GM21367 (cell line): ENCODE measurements around the gene FANCC.
"Not testable (repeated sequence)": the region's sequence is repeated elsewhere in the genome, so short reads cannot be mapped to it uniquely, and the experiment has no call there.

Experiments used
- ATAC-seq: cut with Tn5 transposase; IDR thresholded peaks from one replicate; pipeline ENCODE4 v1.9.1; 2021; ENCODE audit not compliant: unreplicated experiment

Gene FANCC

DNA sequence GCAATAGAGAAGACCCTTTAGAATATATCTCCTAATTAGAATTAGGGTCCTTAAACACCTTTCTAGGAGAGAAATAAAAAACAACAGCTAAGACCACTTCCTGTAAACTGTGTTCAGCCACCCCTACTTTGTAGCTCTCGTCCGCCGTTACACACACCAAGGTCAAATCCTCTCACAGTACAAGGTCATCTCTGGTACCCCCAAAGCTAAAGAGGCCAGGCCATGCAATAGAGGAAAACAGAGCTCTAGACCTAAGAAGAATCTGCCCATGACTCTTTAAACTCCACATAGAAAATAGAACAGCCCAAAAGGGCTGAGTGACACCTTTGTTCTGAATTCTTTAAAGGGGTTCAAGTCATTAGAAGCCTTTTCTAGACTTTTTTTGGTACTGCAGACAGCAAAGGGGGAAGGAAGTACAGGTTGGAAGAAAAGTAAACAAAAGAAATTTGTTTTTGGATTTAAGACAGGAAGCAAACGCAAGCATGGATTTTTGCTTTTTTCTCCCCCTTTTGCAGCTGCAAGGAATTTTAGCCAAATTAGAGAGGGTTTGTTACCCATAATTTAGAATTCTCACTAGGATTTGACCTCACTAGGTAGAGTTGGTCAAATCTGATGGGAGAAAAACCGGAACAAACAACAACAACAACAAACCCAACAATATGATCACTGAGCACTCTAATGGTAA lies 13.4 kb upstream of the FANCC start:
- no peak for ATAC-seq

DNA sequence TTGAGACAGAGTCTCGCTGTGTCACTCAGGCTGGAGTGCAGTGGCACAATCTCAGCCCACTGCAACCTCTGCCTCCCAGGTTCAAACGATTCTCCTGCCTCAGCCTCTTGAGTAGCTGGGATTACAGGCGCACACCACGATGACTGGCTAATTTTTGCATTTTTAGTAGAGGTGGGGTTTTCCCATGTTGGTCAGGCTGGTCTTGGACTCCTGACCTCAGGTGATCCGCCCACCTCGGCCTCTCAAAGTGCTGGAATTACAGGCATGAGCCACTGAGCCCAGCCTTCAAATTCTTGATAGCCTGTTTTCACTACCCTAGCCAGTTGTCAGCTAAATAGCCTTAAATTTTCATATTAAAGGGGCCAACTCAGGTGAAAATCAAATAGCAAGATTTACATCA lies 11.6 kb upstream of the FANCC start:
- ATAC-seq = not testable (repeated sequence)

DNA sequence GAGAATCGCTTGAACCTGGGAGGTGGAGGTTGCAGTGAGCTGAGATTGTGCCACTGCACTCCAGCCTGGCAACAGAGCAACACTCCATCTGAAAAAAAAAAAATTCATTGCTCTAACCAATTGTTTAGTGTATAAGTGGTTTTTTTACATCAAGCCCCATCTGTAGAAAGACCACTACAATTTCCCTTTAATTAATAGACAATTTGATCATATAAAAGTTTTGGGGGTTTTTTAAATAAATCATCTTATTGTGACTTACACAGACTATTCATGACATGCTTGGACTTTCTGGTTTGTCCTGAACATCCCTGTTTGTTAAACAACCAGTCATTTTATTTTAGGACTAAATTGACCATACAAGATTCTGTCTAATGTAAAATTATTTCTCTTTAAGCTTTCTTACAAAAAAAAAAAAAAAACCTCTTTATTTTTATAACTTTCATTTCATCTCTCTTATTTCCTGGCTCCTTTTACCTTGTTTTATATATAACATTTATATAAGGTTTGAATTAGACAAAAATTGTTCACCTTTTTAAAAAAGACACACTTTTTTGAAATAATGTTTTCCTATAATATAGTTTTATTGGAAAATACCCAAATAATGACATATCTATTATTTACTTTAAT lies 9.8 kb upstream of the FANCC start:
- ATAC-seq = no peak

DNA sequence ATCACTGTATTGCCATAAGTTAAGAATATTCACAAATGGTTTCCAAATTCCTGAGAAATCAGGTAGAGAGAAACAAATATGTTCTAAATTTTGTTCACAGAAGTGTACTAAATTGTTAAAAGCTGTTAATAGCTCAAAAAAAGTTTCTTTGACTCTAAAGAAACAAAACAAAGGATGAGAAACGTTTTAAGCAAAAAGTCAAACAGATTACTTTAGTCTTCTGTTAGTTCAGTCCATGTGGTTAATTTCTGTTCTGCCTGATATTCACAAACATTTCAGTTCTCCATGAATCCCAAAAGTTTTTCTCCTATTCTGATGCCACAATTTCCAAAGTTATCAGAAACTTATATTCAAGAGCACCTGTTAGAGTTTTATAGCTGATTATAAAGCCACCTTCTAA lies 7.7 kb upstream of the FANCC start:
- no peak for ATAC-seq

DNA sequence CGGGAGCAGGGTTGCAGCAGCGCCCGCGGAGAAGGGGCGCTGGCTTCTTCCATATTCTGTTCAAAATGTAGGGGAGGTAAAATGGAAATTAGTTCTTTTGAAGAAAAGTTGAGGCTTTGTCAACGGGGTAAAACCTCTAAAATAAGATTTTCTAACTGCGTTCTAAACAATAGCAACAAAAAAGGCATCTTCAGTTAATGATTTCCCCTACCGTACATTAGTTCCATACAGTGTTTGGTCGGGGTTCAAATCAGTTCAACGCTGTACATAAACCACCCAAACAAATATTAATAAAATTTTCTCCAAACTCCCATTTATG lies 343 bp upstream of the FANCC start:
- ATAC-seq = no peak

DNA sequence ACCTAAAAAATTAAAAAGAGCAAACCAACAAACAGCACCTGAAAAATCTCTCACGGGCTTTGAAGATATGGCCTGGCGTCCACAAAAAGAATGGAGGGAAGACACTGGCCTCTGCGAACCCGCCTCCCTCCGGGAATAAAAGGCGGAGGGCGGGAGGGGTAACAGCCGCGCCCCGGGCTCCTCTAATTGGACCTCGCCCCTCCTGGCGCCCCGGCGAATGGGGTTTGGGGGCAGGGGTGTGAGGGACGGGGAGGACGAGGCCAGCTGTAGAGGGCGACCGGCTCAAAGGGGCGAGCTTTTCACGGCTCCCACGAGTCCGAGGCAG lies 753 bp downstream of the FANCC start:
- peak; percentile 41 for ATAC-seq

DNA sequence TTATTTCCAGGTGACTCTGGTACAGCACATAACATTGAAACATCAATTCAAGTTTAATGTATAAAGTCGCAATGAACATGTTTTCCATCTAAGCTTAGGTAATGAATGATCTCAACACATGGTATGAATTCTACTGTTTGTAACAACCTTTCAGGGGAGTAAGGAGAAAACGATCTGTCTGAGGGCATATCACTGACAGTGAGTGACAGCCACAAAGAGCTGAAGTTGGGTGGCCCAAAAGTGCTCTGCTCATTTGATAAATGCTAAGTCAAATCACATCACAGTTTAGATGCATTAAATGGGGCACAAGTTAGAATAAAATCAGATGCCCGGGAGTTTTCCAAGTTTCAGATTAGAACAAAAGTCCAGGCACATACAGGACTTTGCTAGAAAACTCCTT lies 1.2 kb downstream of the FANCC start:
- no peak for ATAC-seq

DNA sequence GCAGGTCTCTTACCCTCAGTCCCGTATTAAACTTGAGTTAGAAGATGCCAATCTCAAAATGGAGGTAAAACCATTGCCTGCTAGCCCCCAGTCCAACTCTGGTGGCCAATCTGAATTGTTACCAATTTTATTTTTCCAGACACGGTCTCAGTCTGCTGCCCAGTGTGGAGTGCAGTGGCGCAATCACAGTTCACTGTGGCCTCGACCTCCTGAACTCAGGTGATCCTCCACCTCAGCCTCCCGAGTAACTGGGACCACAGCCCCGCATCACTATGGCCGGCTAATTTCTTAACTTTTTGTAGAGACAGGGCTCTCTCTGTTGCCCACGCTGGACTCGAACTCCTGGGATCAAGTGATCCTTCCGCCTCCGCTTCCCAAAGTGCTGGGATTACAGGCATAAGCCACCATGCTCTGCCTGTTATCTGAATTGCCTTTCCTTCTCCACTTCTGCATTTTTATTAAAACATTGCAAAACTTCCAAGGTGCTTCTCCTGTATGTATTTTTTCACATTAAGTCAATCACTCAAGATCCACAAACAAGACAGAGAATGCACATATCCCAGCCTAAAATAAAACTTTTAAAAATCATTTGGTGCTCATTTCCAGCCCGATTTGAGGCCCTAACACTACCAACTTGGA lies 2.3 kb downstream of the FANCC start:
- ATAC-seq = no peak

DNA sequence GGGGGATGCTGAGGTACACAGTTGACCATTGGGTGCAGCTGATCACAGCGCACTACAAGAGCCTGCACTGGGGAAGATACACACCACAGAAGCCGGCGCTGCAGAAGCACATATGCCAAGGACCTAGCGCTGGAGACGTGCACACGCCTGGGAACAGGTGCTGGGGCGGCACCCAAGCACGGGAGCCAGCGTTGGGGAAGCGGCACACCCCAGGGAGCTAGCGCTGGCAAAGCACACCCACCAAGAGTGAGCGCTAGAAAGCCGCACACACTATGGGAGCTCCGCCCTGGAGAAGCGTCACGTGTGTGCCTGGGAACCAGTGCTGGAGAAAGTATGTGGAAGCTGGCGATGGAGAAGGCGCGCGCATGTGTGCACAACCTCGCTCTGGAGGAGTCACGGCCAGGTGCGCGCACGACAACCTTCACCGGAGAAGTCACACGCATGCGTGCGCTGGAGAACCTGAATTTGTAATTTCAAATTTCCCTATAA lies 4.5 kb downstream of the FANCC start:
- no peak for ATAC-seq

DNA sequence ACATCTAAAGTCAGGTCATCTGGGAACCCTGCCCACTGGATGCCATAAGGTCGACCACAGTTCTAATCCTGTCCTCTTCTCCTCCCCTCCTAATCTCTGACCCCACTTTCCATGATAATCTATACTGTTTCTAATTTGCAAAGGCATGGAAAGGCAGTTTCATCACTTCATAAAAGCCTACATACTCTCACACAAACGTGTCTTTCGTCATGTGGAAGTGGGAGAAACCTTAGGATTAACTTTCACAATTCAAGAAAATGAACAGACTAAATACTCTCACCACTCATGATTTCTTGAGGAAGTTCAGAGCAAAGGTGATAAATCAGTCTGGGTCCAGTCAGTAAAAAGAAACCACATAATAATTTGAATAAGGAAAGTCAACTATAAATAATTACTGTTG lies 5.5 kb downstream of the FANCC start:
- no peak for ATAC-seq

DNA sequence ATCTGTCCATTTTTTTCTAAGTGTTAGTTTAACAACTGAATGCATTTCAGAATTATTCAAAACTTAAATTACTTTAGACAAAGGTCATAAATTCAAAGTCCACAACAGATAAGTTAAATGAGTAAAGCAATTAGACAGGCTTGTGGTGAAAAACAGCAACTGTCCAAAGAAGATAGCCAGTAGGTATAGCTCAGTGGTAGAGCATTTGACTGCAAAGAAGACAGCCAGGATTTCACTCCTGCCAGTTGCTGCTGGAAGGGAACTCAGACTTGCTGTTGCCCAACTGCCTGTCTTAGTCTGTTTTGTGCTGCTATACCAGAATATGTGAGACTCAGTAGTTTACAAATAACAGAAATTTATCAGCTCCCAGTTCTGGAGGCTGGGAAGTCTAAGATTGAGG lies 10.0 kb downstream of the FANCC start:
- ATAC-seq = no peak

DNA sequence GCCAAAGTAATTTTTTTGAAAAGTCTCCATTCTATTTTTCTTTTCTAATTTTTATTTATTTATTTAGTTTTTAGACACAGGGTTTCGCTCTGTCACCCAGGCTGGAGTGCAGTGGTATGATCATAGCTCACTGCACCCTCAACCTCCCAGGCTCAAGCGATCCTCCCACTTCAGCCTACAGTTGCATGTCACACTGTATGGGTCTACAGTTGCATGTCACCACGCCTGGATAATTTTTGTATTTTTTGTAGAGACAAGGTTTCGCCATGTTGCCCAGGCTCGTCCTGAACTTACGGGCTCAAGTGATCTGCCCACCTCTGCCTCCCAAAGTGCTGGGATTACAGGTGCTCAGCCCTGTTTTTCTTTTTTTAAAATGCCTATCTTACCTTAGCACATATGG lies 10.7 kb downstream of the FANCC start:
- ATAC-seq = no peak

DNA sequence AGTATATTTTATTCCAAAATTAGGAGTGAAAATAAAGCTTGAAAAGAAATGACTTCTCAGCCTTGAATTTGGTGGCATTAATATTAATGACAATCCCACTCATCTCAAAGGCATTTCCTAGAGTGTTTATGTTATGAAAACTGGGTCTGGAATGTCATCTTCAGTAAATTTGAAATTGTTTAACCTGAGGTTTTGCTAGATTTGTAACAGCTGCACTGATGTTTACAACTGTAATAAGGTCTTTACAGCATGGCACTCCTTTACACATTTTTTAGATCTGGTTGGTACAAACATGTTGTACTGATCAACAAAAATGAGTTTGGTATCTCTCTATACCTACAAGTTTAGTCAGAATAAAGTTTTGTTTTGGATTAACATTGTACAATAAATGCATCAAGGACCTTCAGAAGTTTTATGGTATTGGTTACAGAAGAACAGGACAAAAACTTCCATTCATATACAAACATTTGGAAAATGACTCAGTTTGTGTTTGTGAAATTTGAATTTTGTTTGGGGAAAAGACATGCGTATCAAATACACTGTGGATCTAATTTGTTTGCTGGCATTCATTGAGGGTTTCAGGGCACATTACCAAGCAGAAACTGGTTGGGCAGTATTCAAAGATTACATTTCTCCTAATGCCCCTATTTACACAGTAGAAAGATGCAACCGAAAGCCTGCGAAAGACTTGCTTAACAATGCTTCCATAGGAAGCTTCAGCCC lies 11.6 kb downstream of the FANCC start:
- no peak for ATAC-seq

DNA sequence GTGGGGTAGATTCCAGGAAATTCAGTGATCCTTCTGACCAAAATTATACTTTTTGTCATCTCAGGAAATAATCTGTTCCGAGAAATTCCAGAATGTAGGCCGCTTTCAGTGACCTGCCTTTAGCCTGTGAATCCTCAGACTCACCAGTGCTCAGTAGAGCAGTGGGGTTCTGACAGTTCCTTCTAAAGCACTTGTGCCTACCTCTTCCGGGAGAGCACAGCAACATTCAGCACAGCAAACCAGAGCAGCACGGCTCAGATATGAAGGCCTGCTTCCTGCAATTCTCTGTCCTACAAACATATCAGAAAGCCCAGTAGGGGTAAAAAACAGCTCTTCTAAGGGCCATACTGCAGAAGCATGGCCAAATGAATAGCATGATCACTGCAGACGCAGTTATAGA lies 15.0 kb downstream of the FANCC start:
- no peak for ATAC-seq

DNA sequence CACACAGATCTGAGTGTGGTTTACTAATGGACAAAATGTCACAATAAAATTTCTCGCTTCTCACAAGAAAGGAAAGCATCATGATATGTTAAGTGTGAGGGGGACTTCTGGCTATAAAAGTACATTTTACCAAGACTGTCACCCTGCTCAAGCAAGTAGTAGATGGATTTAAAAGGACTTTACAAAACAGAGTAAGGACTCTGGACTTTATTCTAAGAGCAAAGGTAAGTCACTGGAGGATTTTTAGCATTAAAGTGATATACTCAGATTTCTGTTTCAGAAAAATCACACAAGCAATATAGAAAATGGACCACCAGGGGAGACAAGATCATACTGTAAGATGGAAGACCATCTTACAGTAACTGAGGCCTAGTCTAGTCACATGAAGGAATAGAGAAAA lies 19.7 kb downstream of the FANCC start:
- ATAC-seq = no peak

DNA sequence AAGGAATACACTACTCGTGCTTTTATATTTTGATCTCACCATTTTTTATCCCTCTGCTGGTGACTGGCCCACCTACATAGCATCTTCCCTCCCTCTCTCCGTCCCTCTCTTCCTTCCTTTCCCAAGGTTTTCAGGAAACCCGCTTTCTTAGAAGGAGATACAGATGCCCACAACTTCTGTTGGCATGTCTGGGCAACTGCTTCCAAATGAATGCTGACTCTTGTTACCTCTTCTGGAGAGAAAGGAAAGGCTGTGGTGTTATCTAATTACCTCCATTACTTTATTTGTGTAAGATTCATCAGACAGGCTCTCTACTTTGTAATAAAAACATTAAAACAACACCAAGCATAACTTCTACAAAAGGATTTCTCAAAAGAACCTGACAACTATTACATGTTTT lies 20.2 kb downstream of the FANCC start:
- no peak for ATAC-seq

DNA sequence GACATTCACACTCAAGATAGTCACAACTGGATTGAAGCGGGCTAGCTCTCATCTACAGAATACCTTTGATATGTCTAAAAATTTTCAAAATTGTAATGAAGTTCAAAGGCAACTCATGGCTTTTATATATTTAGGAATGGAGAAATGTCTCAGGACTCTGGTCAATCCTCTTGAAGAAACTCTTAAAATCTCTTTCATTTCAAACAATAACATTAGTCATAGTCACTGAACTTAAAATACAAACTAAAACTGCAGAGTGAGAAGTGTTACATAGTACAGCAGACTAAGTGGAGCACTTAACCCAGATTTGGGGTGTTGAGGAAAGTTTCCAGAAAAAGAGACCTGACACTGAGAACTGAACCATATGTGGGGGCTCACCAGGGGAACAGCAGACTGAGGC lies 20.7 kb downstream of the FANCC start:
- no peak for ATAC-seq

DNA sequence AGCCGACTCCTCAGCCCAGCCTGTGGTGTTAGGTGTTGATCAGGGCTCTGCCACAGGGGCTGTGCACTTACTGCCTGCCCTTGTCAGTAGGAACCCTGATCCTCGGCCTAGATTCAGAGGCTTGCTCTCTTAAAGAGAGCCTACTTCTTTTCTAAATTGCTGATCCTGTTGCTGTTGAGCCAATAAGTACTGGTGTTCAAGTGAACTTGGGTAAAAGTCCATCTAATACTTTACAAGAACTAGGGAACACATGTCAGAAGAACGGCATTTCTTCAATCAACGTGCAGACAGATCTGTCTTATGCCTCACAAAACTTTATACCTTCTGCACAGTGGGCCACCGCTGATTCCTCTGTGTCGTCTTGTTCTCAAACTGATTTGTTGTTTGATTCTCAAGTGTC lies 24.2 kb downstream of the FANCC start:
- not testable (repeated sequence) for ATAC-seq

DNA sequence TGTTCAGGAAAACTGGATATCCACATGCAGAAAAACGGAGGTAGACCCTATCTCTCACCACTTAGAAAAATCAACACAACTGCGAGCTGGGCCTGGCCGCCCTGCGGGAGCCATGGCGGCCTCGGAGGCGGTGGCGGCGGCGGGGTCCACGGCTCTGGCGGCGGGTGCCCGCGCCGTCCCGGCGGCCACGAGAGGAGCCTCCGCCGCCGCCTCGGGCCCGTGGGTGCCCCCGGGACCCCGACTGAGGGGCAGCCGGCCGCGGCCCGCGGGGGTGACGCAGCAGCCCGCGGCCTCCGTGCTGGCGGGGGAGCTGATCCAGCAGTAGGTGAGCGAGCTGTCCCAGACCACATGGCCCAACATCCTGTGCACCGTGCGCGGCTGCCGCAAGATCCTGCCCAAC lies 25.3 kb downstream of the FANCC start:
- ATAC-seq = no peak

DNA sequence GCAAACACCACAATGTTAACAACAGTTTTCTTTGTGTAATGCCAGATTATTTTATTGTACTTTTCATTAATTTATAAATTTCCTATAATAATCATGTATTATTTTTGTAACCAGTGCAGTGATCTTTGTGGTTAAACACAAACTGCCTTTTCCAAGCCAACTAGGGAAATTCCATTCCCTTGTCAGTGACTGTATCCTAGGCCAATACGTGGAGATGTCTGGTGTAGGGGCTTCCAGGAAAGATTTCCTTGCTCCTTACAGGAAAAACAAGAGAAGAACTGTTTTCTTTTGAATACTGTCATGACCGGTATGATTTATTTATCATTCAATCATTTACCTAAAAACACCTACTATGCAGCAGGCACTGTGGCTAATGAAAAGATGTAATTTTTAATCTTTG lies 31.4 kb downstream of the FANCC start:
- ATAC-seq = no peak

DNA sequence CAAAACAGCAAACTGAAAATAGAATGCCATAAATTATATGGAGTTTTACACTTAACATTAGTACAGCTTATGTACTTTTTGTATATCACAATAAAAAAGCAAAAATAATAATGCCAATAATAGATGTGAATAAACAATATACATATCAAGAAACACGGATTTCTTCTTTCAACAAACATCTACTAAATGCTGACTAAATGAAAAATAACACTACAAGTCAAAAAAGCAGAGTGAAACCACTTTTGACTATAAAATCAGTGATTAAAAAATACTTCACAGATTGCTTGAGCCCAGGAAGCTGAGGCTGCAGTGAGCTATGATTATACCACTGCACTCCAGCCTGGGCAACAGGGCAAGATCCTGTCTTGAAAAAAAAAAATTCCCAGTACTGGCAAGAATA lies 32.2 kb downstream of the FANCC start:
- ATAC-seq = no peak
